CD4-positive, alpha-beta T cell treated with Interleukin-4 for 4 hours (primary cell): ENCODE measurements around the gene PLCB1.

Experiments used
- DNase-seq: peaks from one replicate; pipeline ENCODE4 v3.0.0-alpha.2; 2020

PLCB1 gene

DNA sequence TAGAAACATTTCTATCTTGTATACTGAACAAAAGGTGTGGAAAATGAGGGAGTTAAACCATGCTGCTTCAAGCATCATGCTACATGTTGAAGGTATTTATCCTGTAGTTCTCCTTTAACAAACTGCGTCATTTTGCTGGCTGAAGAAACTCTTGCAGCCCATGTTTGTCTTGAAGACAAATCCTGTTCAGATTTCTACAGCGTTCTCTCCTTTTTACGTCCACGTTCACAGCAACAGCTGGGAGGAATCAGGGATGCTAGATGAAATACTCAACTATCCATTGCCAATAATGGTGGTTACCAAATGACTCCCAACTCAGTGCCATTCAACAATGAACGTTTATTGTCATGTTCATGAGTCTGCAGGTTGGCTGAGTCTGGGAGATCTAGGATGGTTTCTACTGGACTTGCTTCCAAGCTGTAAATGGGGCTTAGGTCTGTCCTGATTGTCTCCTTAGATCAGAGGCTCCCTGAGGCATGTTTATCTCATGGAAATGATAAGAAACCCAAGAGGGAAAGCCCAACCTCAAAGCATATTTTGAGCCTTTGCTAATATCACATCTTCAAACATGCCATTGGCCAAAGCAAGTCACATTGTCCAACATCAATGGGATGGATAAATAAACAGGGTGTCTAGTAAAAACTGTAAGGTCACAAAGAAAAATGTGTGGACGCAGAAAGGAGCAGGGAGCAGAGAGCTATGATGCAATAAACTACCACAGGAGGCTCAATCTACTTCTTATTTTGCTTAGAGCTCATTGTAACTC is 2.7 kb upstream of the PLCB1 start:
- no peak for DNase-seq

GRCh38 chr20:8130840-8131526 is 1.1 kb upstream of the PLCB1 start:
- DNase-seq = no peak

GRCh38 chr20:8132484-8133309 is 631 bp downstream of the PLCB1 start:
- peak; percentile 15 for DNase-seq

DNA sequence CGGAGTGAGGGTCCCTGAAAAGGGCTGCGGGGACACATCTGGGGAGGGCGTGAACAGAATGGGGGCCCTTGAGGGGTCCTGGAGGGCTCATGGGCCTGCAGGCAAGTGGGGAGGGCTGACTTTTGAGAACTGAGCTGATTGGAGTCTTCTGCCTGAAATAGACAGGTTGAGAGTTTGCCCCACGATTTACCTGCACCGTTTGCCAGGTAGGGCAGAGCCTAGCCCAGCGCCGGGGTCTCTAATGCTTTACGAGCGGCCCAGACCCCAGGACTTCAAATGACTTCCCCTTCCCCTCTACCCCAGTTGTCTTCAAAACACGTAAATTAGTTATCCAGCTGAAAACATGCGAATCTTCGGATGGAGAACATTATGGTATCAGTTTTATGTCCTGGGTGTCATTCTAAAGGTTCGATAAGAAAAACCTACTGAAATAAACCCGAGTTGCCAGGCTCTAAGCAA is 1.3 kb downstream of the PLCB1 start:
- no peak for DNase-seq

DNA sequence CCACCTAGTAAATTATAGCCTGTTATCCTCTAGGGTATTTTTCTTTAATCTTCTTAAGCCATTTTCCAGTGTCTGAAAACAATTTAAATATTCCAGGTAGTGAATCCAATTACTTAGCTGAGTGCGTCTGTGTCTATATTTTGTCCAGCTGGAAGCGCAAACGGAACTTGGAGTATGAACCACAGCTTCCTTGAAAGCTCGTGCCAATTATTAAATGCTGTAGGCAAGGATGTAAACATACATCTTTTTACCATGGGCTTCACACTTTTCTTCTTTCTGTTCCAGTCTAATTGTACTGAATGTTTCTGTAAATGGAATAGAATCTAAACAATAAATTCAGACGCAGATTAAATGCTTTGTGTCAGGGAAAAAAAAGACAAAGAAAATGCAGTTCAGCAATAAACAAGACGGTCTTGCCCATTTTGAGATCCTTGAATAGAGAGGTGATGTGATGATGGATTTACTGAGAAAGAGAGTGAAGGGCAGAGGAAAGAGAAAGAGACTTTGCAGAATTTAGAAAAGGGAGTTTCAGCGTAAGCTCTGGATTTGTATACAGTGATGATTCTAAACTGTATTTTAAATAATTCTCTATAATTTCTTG is 1.9 kb downstream of the PLCB1 start:
- no peak for DNase-seq

- DNase-seq = no peak
Measured at GRCh38 chr20:8139899-8140298, 7.8 kb downstream of the PLCB1 start.

GRCh38 chr20:8143474-8143873 is 11.4 kb downstream of the PLCB1 start:
- no peak for DNase-seq

GRCh38 chr20:8144282-8145245 is 12.5 kb downstream of the PLCB1 start:
- peak; percentile 25 for DNase-seq

DNA sequence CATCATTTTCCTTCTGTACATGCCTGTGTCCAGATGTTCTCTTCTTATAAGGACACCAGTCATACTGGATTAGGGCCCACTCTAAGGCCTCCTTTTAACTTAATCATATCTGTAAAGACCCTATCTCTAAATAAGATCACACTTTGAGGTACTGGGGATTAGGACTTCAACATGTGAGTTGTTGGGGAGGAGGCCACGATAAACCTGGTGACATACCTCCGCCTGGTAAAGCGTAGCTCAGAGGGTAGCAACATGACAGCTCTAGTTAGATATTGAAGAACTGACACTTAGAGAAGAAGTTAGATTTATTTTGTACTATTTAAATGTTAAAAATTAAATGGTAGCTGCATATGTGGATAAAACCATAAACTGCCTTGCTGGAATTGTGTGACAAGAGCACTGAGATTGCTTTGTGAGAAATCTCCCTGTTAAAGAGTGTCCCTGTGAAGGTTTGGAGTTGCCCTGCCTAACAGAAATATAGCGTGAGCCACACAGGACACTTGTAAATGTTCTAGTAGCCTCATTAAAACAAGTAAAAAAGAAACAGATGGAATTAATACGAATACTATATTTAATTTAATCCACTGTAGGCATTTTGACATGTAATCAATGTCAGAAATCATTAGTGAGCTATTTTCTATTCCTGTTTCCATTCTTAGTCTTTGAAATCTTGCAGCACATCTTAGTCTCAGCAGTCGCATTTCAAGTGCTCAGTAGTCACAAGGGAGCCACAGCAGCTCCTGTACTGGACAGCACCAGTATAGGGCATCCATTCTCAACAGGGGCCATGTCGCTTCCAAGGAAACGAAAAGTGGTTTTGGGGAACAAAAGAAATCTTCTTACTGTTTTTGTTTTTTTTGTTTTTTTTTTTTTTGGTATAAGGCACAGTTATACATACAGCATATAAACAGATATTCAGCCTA is 13.4 kb downstream of the PLCB1 start:
- DNase-seq = no peak

GRCh38 chr20:8147476-8147875 is 15.4 kb downstream of the PLCB1 start:
- DNase-seq = no peak

DNA sequence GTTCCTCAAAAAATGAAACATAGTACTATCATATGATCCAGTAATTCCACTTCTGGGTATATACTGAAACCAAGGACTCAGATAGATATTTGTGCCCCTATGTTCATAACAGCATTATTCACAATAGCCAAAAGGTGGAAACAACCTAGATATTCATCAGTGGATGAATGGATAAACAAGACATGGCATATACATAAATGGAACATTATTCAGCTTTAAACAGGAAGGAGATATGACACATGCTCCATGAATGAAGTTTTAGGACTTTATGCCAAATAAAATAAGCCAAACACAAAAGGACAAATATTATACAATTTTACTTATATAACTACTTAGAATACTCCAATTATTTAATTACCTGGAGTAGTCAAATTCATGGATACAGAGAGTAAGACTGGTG is 16.4 kb downstream of the PLCB1 start:
- no peak for DNase-seq

GRCh38 chr20:8150591-8150990 is 18.5 kb downstream of the PLCB1 start:
- no peak for DNase-seq

- peak; percentile 50 for DNase-seq
Measured at GRCh38 chr20:8151372-8151771, 19.3 kb downstream of the PLCB1 start.

- no peak for DNase-seq
Measured at GRCh38 chr20:8152183-8152582, 20.1 kb downstream of the PLCB1 start.

DNA sequence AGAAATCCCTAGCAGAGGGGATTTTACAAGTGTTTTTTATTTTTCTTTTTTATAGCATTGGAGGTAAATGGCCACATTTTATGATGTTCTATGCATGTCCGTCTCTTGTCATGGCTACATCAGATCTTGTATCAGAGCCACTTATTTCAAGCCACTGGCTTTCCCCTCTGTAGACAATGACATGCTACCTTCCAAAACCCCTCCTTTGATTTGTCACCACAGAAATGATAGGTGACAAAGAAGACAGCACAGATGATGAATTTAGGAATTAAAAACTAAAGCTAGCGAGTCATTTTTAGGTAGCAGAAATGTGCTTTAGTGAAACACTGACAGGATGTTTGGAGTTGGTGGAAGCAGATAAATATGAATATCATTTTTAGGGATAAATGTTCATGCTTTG is 20.8 kb downstream of the PLCB1 start:
- peak; percentile 37 for DNase-seq

DNA sequence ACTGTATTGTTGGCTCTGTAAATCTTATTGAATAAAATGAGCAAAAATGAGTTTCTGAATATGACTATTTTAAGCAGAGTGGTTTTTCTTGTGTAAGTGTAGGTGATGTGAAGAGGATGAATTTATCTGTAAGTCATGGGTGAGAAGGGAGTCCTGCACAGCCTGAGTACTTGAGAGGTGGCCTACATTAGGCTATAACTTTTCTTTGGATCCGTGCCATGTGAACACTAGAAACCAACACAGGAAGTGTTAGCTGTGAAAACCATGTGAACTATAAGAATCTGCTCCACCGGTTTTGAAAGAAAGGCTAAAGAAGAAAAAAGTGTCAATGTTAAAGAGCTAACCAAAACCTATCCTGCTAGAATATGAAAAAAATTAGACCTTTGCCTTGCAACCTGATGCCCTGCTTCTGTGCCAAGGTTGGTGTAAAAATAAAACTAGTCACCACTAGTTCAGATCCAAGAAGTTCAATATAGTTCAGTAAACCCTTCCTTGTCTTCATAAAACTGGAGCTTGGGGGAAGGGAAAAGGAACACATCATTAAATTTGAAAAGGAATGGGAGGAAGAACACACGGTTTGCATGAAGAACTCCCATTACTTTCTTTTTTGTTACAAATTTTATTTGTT is 21.3 kb downstream of the PLCB1 start:
- DNase-seq = peak; percentile 67

- DNase-seq = no peak
Measured at GRCh38 chr20:8154638-8155037, 22.6 kb downstream of the PLCB1 start.

DNA sequence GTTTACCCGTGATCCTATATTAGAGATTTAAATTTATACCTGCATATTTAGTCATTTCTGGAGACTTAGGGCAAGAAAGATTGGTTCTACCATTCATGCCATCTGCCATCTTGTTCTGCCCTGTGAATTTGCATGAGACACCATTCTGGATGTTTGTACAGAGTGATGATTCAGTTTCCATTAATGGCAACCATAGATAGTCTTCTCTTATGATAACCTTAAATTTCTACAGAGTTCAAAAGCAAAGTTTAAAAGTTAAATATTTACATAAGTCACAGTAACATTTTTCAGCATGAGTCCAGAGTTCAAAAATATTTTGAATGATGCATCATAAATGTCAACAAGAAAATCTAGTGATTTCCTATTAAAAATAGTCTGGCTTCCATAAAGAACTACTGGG is 23.2 kb downstream of the PLCB1 start:
- no peak for DNase-seq

DNA sequence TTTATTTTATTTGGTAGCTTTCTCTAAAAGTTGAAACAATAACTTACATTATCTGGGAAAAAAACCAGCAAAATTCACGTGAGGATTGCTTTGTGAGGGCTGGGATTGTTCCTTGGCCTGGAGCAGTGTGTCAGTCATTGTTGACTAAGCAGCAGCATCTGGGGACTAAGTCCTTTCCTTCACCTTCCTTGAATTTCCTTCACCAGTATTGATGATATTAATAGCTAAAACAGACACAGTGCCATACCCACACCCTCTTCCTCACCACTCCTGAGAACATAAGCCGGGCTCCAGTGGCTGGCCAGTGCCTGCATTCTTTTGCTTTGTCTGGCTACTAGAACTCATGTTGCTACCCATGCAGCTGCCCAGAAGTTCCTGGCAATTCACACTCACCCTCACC is 23.7 kb downstream of the PLCB1 start:
- DNase-seq = no peak
